ENCODE data around the gene NCKAP1.
"Not testable (repeated sequence)": the region's sequence is repeated elsewhere in the genome, so short reads cannot be mapped to it uniquely, and the experiment has no call there.

NCKAP1 gene

DNA sequence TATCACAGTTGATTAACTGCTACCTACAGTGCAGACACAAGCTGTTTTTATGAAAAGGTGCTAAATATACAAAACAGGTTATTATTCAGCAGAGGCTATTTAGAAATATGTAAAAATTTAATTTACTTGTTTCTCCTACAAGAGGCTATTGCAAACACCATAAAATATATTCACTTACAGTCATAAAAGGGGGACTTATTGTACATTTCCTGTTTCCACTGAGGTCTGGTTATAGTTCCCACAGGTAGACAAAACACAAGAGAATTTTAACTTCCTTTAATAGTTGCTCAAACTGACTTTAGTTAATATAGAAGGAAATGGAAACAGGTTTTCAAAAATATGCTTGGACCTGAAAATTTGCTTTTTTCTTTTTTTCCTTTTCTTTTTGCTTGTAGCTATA is 131.8 kb downstream of the NCKAP1 start:
- no peak for DNase-seq (ENCODE audit: low read depth)

- no peak for DNase-seq (ENCODE audit: low read depth)
These were observed 133.4 kb downstream of the NCKAP1 start for GRCh38 chr2:182904844-182905243.

- DNase-seq (ENCODE audit: low read depth): no peak
These were observed 134.7 kb downstream of the NCKAP1 start for GRCh38 chr2:182903566-182903965.

DNA sequence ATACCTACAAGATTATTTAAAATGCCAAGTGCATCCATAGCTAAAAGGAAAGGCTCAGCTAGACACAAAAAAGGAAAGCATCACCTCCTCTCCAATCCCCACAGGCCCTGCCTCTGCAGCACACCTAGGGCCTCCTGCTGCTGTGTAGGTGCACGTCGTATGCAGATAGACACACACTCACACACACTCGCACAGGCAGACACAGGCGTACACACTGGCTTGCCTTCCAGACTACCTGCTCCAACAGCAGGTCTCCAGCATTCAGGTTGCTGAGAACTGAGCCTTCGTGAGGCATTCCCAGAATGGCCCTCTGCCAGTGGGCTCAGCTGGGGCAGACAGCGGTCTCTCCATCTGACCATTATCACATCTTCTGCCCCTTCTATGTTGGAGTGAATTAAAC is 136.5 kb downstream of the NCKAP1 start:
- DNase-seq (ENCODE audit: low read depth): no peak

DNA sequence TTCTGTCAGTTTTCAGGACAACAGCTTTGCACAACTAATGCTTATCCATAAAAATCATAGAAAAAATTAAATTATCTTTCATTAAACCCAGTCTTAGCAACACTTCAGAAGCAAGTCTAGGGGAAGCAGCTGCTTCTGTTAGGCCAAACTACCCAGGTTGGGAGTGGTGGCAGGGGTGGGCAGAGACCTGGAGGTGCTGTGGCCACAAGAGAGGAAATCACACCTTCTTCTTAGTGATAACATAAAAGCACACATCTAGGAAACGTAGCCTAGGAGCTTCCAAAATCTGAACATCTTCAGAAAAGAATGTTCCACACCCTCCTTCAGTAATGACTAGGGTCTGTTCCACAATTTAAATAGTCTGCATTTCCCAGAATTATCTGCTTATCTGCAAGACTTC is 139.5 kb downstream of the NCKAP1 start:
- DNase-seq (ENCODE audit: low read depth): no peak

- peak; percentile 47 for DNase-seq (ENCODE audit: low read depth)
These were observed 141.1 kb downstream of the NCKAP1 start for GRCh38 chr2:182897137-182897536.

DNA sequence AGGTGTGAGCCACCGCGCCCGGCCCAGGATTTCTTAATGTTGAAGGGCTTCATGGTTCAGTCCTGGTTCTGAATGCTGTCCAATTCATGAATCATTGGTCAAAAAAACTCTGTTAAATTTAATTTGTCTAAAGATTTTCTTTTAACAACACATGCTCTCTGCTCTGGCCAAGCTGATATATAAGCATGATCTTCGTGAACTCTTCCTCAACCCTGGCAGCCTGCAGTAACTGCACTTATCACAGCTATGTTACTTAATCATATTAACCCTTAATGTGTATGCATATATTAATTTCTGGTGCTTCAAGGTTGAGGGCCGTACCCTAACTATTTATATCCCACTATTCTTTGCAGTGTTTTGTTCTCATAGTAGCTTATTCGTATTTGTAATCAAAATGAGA is 142.5 kb downstream of the NCKAP1 start:
- no peak for DNase-seq (ENCODE audit: low read depth)

GRCh38 chr2:182895169-182895568 is 143.1 kb downstream of the NCKAP1 start:
- DNase-seq (ENCODE audit: low read depth): no peak

DNA sequence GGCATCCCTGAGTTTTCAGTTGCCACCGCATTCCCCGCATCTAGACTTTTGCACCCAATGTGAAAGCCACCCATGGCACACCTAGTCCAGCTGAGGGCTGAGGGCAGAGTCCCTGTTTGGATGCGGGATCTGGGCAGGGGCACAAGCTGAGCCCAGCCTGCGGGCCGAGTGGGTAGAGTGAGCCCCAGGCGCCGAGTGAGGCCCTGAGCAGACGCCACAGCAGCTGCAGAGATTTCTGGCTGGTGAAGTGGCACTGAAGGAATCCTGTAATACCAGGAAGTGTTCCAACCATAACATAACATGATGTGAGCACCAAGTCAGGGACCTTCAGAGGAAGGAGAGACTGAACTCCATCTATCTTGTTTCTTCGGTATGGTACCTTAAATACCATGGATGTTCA is 144.1 kb downstream of the NCKAP1 start:
- DNase-seq (ENCODE audit: low read depth): no peak

- no peak for DNase-seq (ENCODE audit: low read depth)
These were observed 144.6 kb downstream of the NCKAP1 start for GRCh38 chr2:182893666-182894065.

DNA sequence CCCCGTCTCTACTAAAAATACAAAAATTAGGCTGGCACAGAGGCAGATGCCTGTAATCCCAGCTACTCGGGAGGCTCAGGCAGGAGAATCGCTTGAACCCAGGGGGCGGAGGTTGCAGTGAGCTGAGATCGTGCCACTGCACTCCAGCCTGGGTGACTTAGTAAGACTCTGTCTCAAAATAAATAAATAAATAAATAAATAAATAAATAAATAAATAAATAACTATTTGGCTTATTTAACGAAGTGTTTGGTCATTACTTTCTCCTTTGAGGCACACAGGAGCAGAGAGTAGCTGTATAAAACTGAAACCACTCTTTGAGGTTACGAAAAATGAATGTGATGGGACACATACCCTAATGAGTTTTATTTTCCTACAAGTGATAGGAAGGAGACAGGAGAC is 145.2 kb downstream of the NCKAP1 start:
- DNase-seq (ENCODE audit: low read depth): not testable (repeated sequence)

DNA sequence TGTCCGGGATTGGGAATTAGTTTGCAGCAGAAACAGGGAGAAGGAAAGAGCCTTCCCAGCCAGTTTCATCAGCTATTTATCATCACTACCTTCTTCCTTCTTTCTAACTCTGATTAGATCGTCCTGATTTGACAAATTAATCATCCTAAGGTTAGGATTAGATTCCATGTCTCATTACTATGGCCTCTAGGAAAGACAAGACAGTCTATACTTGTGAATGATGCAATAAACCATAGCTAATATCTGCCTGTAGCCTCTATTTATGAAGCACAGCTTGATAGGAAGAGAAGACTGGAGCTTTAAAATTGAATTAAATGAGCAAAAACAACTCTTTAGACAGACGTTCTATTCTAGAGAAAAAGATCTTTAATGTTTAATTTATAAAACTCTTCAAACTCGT is 146.6 kb downstream of the NCKAP1 start:
- DNase-seq (ENCODE audit: low read depth): no peak

DNA sequence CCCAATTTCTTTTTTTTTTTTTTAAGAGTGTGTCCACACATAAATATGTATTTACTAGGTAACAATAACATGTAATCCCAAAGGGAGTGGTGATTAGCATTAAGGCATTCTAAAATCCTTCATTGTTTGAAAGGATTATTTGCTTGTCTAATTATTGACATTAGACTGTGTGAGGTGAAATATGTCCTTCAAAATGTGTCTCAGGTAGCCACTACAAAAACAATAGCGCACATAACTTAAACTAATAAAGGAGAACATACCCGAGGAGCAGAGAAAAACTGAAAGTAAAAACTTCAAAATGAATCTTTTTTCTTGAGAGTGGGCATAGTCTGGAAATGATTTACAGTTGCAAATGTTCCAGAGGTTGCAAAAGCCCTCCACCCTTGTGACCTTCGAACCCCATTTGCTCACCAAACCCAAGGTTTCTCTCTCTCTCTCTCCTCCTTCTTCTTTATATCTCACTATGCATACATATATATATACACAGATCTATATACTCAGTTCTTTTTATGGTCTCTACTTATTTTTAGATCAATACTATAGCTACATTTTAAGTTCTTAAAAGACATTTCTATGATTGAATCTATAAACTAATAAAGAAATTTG is 147.4 kb downstream of the NCKAP1 start:
- no peak for DNase-seq (ENCODE audit: low read depth)

GRCh38 chr2:182890305-182890704 is 148.0 kb downstream of the NCKAP1 start:
- DNase-seq (ENCODE audit: low read depth): no peak

GRCh38 chr2:182887753-182888415 is 150.4 kb downstream of the NCKAP1 start:
- DNase-seq (ENCODE audit: low read depth): no peak

DNA sequence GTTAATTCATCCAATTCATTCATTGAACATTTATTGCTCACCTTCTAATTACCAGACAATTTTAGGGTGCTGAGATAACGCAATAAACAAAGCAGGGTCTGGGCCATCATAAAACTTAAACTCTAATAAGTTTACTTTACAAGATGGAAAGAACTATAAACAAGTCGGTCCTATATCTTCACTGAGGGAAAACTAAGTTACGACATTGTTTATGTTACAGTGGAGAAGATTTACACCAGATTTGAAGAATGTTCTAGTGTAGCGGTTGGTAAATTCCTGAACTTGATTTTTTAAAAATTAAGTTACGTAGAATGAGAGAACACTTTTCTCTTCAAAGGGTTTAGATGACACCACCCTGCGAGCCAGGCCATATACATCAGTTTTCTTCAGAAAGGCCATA is 151.2 kb downstream of the NCKAP1 start:
- DNase-seq (ENCODE audit: low read depth): peak; percentile 70

DNA sequence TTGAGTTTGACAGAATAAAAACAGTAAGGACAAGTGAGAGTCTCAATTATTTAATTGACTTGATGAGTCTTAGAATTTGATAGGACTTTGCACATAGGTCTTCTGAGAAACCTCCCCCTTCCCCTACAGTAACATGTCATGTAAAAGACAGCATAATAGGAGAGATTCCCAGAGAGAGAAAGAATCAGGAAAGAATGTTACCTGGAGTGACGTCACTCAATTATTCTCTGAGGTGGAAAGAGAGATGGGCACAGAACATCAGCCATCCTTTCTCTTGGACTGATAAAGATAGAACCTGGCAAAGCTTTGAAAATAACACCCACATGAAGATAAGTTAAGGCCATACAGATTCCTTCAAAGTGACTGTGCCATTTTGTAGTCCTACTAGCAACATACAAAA is 152.5 kb downstream of the NCKAP1 start:
- DNase-seq (ENCODE audit: low read depth): no peak

GRCh38 chr2:182883451-182883850 is 154.8 kb downstream of the NCKAP1 start:
- peak; percentile 88 for DNase-seq (ENCODE audit: low read depth)

GRCh38 chr2:182880100-182880499 is 158.2 kb downstream of the NCKAP1 start:
- DNase-seq (ENCODE audit: low read depth): not testable (repeated sequence)

DNA sequence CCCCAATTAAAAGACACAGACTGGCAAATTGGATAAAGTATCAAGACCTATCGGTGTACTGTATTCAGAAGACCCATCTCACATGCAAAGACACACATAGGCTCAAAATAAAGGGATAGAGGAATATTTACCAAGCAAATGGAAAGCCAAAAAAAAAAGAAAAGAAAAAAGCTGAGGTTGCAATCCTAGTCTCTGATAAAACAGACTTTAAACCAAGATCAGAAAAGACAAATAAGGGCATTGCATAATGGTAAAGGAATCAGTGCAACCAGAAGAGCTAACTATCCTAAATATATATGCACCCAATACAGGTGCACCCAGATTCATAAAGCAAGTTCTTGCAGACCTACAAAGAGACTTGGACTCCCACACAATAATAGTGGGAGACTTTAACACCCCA is 161.6 kb downstream of the NCKAP1 start:
- not testable (repeated sequence) for DNase-seq (ENCODE audit: low read depth)

DNA sequence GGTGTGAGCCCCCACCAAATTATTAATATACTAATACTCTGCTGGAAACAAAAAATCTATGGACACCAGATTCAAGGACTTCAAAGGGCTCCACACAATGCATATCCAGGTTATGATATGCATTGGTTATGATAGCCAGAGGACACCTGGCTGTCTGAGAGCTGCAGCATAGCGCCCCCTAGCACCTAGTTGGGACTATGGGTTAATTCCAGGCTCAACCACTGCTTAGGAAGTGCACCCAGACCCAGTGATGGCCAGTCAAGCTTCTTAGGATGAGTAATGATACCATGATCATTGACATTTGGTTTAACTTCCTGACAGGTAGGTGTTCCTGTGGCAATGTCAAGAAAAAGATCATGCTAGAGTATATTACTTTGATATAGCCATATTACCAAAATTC is 168.0 kb downstream of the NCKAP1 start:
- DNase-seq (ENCODE audit: low read depth): peak; percentile 49

DNA sequence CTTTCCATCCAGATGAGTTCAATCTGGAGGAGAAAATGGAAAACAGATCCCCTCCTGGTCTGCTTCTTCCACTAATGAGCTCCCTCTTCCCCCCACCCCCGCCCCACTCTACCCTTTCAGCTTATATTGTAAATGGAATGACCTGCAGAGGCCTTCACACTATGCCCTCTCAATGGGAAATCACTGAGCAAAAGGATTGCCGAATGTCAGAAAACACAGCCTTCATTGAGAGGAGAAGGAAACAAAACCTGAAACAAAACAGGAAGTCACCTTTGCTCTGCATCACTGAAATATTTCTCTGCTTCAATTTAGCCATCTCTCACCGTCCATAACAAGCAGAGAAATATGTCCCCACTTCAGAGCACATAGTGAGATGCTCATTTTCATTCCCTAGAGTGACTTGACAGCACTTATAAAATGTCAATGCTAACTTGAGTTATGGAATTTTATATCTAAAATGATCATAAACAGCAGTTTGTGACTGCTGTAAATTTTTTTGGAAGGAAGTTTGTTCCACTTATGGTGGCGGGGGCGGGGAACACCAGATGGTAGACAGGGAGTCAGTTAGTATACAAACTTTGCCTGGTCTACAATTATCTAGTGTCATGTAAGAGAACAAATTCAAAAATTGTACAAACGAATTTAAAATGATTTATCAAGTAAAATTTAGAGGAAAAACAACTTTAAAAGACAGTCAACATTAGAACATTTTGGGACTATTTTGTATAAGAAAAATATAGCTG is 170.0 kb downstream of the NCKAP1 start:
- no peak for DNase-seq (ENCODE audit: low read depth)

- no peak for DNase-seq (ENCODE audit: low read depth)
These were observed 170.7 kb downstream of the NCKAP1 start for GRCh38 chr2:182867426-182868053.
